Measurements from ENCODE around the gene USP35. TPM values are rescaled to one million over a fixed set of nuclear protein-coding genes. Genes with fewer than 3 reads are reported as not detected.
A peak's percentile ranks its signal among the peaks of the same experiment; 100 is the strongest.

Gene USP35
- total and polyA plus RNA-seq, 4 experiments from 2014 or later: 0.11 to 14.3 (median 6.8) TPM

- H3K27me3 Mint-ChIP-seq: no peaks in the 10 kb centered on the region
- no peaks in the 10 kb centered on the region for H3K27me3 ChIP-seq (ENCODE audit: insufficient read depth, low read length)
- no peaks in the 10 kb centered on the region for H3K4me1 Mint-ChIP-seq
- H3K36me3 ChIP-seq (ENCODE audit: insufficient read depth, low read length): no peaks in the 10 kb centered on the region
- H3K36me3 Mint-ChIP-seq: no peaks in the 10 kb centered on the region
- DNase-seq: no peak
- no peak overlapping the region for H3K27ac Mint-ChIP-seq
- intact Hi-C loops (cut with micrococcal nuclease): no loop called here
- ChIA-PET POLR2A (ENCODE audit: partially characterized antibody) (no interaction called here), CTCF (ENCODE audit: partially characterized antibody) (interaction anchor here (1.0 to 2.6 kb wide), 3 partner anchors 268 to 414 kb away, joined by 4 to 10 read pairs (median 5); partner anchors contain the start of gene GAB2)
- no peaks in the 10 kb centered on the region for H3K4me1 ChIP-seq (ENCODE audit: insufficient read depth, low read length)
- no peaks in the 10 kb centered on the region for H3K9me3 ChIP-seq (ENCODE audit: control insufficient read depth in 1 of 2, low read length in 2 of 2)
- no peak overlapping the region for H3K27ac ChIP-seq (ENCODE audit: low read depth, low read length)
- no peak overlapping the region for H3K4me3 ChIP-seq (ENCODE audit: low read length in 2 of 2)
- no peaks in the 10 kb centered on the region for H3K9me3 Mint-ChIP-seq
- no peak overlapping the region for H3K4me3 Mint-ChIP-seq
Observed at GRCh38 chr11:78150346-78150745, 38.4 kb upstream of the USP35 start.

DNA sequence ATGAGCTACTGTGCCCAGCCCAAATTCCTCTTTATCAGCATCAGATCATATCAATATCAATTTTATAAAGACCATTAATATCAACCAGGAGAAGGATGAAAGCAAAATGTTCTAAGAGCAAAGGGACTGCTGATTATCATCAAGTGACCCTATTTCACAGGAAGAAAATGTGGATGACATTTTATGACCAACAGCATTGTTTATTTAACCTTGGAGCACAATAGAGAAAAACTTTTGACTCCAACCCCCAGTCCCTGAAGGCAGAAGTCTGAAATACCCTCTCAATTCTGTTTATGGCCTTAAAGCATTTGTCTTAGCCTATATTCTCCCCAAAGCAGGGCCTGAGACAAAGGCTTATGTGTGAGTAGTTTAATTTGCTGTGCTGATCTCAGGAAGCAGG lies 38.0 kb upstream of the USP35 start:
- Mint-ChIP-seq H3K4me3 (no peak overlapping the region), H3K9me3 (no peaks in the 10 kb centered on the region), H3K4me1 (no peaks in the 10 kb centered on the region), H3K36me3 (no peaks in the 10 kb centered on the region), H3K27ac (no peak overlapping the region), H3K27me3 (no peaks in the 10 kb centered on the region)
- Histone ChIP-seq H3K4me3 (ENCODE audit: low read length in 2 of 2) (no peak overlapping the region), H3K36me3 (ENCODE audit: insufficient read depth, low read length) (no peaks in the 10 kb centered on the region), H3K9me3 (ENCODE audit: control insufficient read depth in 1 of 2, low read length in 2 of 2) (no peaks in the 10 kb centered on the region), H3K27ac (ENCODE audit: low read depth, low read length) (no peak overlapping the region), H3K4me1 (ENCODE audit: insufficient read depth, low read length) (no peaks in the 10 kb centered on the region), H3K27me3 (ENCODE audit: insufficient read depth, low read length) (no peaks in the 10 kb centered on the region)
- no peak for DNase-seq
- intact Hi-C loops (cut with micrococcal nuclease): no loop called here
- CTCF ChIA-PET (ENCODE audit: partially characterized antibody): interaction anchor here (2.6 kb wide), 1 partner anchor 414 kb away, joined by 10 read pairs; no protein-coding TSS in a partner anchor
- POLR2A ChIA-PET (ENCODE audit: partially characterized antibody): no interaction called here

DNA sequence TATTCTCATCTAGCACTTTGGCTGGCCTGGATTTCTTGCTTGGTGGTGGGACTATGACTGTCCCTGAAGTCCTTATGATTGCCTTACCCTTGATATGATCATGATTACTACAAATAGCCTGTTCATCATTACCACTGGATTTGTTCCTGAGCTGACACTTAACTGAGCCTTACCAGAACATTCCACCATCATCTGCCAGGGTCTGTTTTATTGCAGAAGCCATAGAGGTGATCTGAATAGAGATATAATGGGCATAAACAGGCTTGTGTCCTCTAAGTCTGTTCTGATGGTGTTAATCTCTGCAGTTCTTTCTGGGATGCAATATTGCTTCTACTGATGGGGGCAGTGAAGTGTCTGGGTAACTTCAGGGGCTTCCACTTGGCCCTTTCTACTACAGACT lies 36.9 kb upstream of the USP35 start:
- no peaks in the 10 kb centered on the region for H3K27me3 Mint-ChIP-seq

GRCh38 chr11:78156127-78156844 lies 32.4 kb upstream of the USP35 start:
- DNase-seq: no peak
- no peak overlapping the region for H3K27ac Mint-ChIP-seq
- ChIA-PET POLR2A (ENCODE audit: partially characterized antibody) (interaction anchor here (1.2 kb wide), 1 partner anchor 17 kb away, joined by 3 read pairs; the partner anchor contains the start of gene ALG8), CTCF (ENCODE audit: partially characterized antibody) (interaction anchor here (0.9 kb wide), 1 partner anchor 31 kb away, joined by 3 read pairs; no protein-coding TSS in a partner anchor)
- H3K36me3 ChIP-seq (ENCODE audit: insufficient read depth, low read length): no peaks in the 10 kb centered on the region
- no peaks in the 10 kb centered on the region for H3K9me3 ChIP-seq (ENCODE audit: control insufficient read depth in 1 of 2, low read length in 2 of 2)
- intact Hi-C loops (cut with micrococcal nuclease): no loop called here
- no peaks in the 10 kb centered on the region for H3K9me3 Mint-ChIP-seq
- H3K4me3 Mint-ChIP-seq: no peak overlapping the region
- H3K27me3 Mint-ChIP-seq: no peaks in the 10 kb centered on the region
- H3K4me1 ChIP-seq (ENCODE audit: insufficient read depth, low read length): no peaks in the 10 kb centered on the region
- H3K36me3 Mint-ChIP-seq: no peaks in the 10 kb centered on the region
- H3K4me3 ChIP-seq (ENCODE audit: low read length in 2 of 2): no peak overlapping the region
- H3K4me1 Mint-ChIP-seq: no peaks in the 10 kb centered on the region
- H3K27ac ChIP-seq (ENCODE audit: low read depth, low read length): no peak overlapping the region
- no peaks in the 10 kb centered on the region for H3K27me3 ChIP-seq (ENCODE audit: insufficient read depth, low read length)

More for the DNA sequence above, 36.9 kb upstream of the USP35 start:
- H3K36me3 Mint-ChIP-seq: no peaks in the 10 kb centered on the region
- Histone ChIP-seq H3K4me1 (ENCODE audit: insufficient read depth, low read length) (no peaks in the 10 kb centered on the region), H3K9me3 (ENCODE audit: control insufficient read depth in 1 of 2, low read length in 2 of 2) (no peaks in the 10 kb centered on the region), H3K27ac (ENCODE audit: low read depth, low read length) (no peak overlapping the region), H3K27me3 (ENCODE audit: insufficient read depth, low read length) (no peaks in the 10 kb centered on the region), H3K4me3 (ENCODE audit: low read length in 2 of 2) (no peak overlapping the region), H3K36me3 (ENCODE audit: insufficient read depth, low read length) (no peaks in the 10 kb centered on the region)
- no peak for DNase-seq
- intact Hi-C loops (cut with micrococcal nuclease): no loop called here
- ChIA-PET POLR2A (ENCODE audit: partially characterized antibody) (no interaction called here), CTCF (ENCODE audit: partially characterized antibody) (no interaction called here)
- H3K9me3 Mint-ChIP-seq: no peaks in the 10 kb centered on the region
- peak overlapping the region in 2 of 7 donors; percentile 11 to 46 for H3K27ac Mint-ChIP-seq
- no peak overlapping the region for H3K4me3 Mint-ChIP-seq
- no peaks in the 10 kb centered on the region for H3K4me1 Mint-ChIP-seq

GRCh38 chr11:78158987-78159652 lies 29.6 kb upstream of the USP35 start:
- intact Hi-C loops (cut with micrococcal nuclease): no loop called here
- Histone ChIP-seq H3K36me3 (ENCODE audit: insufficient read depth, low read length) (no peaks in the 10 kb centered on the region), H3K27ac (ENCODE audit: low read depth, low read length) (no peak overlapping the region), H3K9me3 (ENCODE audit: control insufficient read depth in 1 of 2, low read length in 2 of 2) (no peaks in the 10 kb centered on the region), H3K4me3 (ENCODE audit: low read length in 2 of 2) (no peak overlapping the region), H3K27me3 (ENCODE audit: insufficient read depth, low read length) (no peaks in the 10 kb centered on the region), H3K4me1 (ENCODE audit: insufficient read depth, low read length) (no peaks in the 10 kb centered on the region)
- Mint-ChIP-seq H3K27me3 (no peaks in the 10 kb centered on the region), H3K27ac (peak overlapping the region in 1 of 7 donors; percentile 13), H3K4me1 (no peaks in the 10 kb centered on the region), H3K9me3 (no peaks in the 10 kb centered on the region), H3K36me3 (no peaks in the 10 kb centered on the region), H3K4me3 (no peak overlapping the region)
- no peak for DNase-seq
- ChIA-PET POLR2A (ENCODE audit: partially characterized antibody) (no interaction called here), CTCF (ENCODE audit: partially characterized antibody) (interaction anchor here (1.3 kb wide), 1 partner anchor 16 kb away, joined by 3 read pairs; no protein-coding TSS in a partner anchor)

- no peaks in the 10 kb centered on the region for H3K27me3 Mint-ChIP-seq
- H3K4me1 ChIP-seq (ENCODE audit: insufficient read depth, low read length): no peaks in the 10 kb centered on the region
- H3K4me1 Mint-ChIP-seq: no peaks in the 10 kb centered on the region
- intact Hi-C loops (cut with micrococcal nuclease): no loop called here
- no peaks in the 10 kb centered on the region for H3K27me3 ChIP-seq (ENCODE audit: insufficient read depth, low read length)
- no peaks in the 10 kb centered on the region for H3K36me3 Mint-ChIP-seq
- H3K4me3 ChIP-seq (ENCODE audit: low read length in 2 of 2): no peak overlapping the region
- H3K36me3 ChIP-seq (ENCODE audit: insufficient read depth, low read length): no peaks in the 10 kb centered on the region
- no peak overlapping the region for H3K4me3 Mint-ChIP-seq
- no peak overlapping the region for H3K27ac ChIP-seq (ENCODE audit: low read depth, low read length)
- CTCF ChIA-PET (ENCODE audit: partially characterized antibody): no interaction called here
- DNase-seq: no peak
- H3K9me3 ChIP-seq (ENCODE audit: control insufficient read depth in 1 of 2, low read length in 2 of 2): no peaks in the 10 kb centered on the region
- no peak overlapping the region for H3K27ac Mint-ChIP-seq
- no peaks in the 10 kb centered on the region for H3K9me3 Mint-ChIP-seq
- POLR2A ChIA-PET (ENCODE audit: partially characterized antibody): no interaction called here
Observed at GRCh38 chr11:78160557-78160956, 28.2 kb upstream of the USP35 start.

DNA sequence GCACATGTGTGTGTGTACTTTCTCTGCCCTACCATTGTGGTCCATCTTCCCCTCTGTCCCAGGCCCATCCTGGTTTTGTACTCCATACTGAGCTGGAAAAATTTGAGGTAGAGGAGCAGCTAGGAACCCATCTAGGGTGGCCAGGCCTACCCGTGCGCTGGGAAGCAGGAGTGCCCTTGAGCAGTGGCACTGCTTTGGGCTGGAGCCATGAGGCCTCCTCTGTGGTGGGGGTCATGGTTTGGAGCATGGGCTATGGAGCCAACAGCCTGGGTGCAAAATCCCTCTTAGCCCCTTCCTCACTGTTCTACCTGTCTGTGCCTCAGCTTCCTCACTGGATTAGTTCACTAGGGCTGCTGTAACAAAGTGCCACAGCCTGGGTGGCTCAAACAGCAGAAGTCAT lies 27.4 kb upstream of the USP35 start:
- DNase-seq: no peak
- H3K4me1 Mint-ChIP-seq: no peaks in the 10 kb centered on the region
- no peak overlapping the region for H3K4me3 Mint-ChIP-seq
- ChIA-PET POLR2A (ENCODE audit: partially characterized antibody) (no interaction called here), CTCF (ENCODE audit: partially characterized antibody) (no interaction called here)
- H3K9me3 ChIP-seq (ENCODE audit: control insufficient read depth in 1 of 2, low read length in 2 of 2): no peaks in the 10 kb centered on the region
- H3K27me3 ChIP-seq (ENCODE audit: insufficient read depth, low read length): no peaks in the 10 kb centered on the region
- H3K4me1 ChIP-seq (ENCODE audit: insufficient read depth, low read length): no peaks in the 10 kb centered on the region
- H3K4me3 ChIP-seq (ENCODE audit: low read length in 2 of 2): no peak overlapping the region
- H3K27me3 Mint-ChIP-seq: no peaks in the 10 kb centered on the region
- no peaks in the 10 kb centered on the region for H3K36me3 Mint-ChIP-seq
- H3K36me3 ChIP-seq (ENCODE audit: insufficient read depth, low read length): no peaks in the 10 kb centered on the region
- intact Hi-C loops (cut with micrococcal nuclease): no loop called here
- H3K9me3 Mint-ChIP-seq: no peaks in the 10 kb centered on the region
- no peak overlapping the region for H3K27ac ChIP-seq (ENCODE audit: low read depth, low read length)
- H3K27ac Mint-ChIP-seq: no peak overlapping the region

Measured in CD4-positive, alpha-beta memory T cell (primary cell).